Stimulated activated CD4-positive, alpha-beta T cell treated with anti-CD3 and anti-CD28 coated beads, Interleukin-15, amount 100 ng/mL, for 1 hour (primary cell): ENCODE measurements around the gene CPO.

Experiments used
- DNase-seq, 2 donors: peaks; one replicate each; pipeline ENCODE4 v3.0.0-alpha.2; 2020; ENCODE audit warnings: low read depth in 1 of 2, low spot score in 1 of 2

Gene CPO

GRCh38 chr2:206971805-206972204 lies 32.5 kb downstream of the CPO start:
- DNase-seq: no peak

DNA sequence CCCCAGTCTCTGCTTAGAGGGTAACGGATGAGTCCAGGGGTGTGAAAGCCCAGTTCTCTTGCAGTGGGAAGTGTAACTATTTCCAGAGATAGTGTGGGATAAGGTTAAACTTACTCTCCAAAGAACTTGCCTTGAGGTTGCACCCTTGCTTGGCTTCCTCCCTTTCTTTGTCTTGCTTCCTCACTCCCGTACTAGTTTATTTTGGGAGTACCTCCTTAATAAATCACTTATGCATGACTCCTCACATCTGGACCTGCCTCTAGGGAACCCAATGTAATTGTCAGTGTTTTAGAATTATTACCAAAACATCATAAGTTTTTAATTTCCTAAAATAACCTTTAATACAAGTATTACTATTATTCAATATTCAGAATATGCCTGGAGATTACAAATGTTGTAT lies 35.2 kb downstream of the CPO start:
- DNase-seq: no peak

DNA sequence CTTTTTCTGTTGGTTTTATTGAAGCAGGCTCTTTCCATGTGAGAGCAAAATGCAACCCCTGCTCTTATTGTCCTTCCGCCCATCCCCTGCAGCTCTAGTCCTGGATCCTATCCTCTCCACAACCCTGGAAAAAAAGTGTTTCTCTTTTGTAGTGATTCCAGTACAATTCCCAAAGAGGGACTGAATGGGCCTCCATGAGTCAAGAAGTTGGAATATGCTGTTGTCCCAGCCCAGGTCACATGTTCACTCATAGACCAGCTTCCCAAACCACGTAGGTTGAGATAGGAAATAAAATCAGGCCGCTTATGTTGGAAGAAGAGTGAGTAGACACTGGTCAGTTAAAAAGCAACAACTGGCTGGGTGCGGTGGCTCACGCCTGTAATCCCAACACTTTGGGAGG lies 39.4 kb downstream of the CPO start:
- DNase-seq: no peak

DNA sequence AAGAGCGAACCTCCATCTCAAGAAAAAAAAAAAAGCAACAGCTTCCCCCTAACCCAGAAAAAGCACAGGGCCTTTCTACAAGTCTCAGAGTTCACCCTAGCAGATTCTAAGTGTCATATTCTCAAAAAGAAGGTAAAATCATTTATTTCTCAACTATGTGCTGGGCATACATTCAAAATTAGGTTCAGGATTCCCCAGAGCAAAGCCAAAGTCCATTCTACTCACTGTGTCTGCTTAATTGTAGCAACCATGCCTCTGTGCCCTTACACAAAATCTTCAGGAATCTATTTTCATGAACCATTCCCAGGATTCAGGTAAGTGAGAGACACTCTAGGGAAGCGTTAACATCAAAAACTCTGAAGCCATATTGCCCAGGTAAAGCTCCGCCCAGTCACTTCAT lies 40.0 kb downstream of the CPO start:
- DNase-seq: no peak

GRCh38 chr2:206979922-206980321 lies 40.6 kb downstream of the CPO start:
- no peak for DNase-seq

DNA sequence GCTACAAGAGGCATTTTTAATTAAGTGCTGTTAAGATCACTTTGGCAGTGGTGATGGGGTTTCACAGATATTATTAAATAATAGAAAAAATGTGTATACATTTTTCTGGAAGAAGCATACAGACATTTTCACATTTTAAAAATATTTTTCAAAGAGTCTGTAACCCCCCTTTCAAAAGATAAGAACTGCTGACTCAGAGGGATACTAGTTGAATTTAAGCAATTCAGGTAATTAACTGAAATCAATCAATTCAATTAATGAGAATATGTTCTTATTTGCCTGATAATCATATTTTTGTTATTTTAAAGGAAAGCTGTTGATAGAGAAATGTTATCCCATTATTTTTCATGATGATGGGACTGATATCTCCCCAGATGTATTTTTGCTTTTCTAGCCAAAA lies 41.1 kb downstream of the CPO start:
- DNase-seq: no peak

GRCh38 chr2:206981086-206981674 lies 41.9 kb downstream of the CPO start:
- no peak for DNase-seq

GRCh38 chr2:206981739-206982340 lies 42.5 kb downstream of the CPO start:
- DNase-seq: peak in 1 of 2 donors; percentile 33

- no peak for DNase-seq
Observed at GRCh38 chr2:206982360-206982955, 43.1 kb downstream of the CPO start.

- no peak for DNase-seq
Observed at GRCh38 chr2:206983161-206983859, 44.0 kb downstream of the CPO start.

- no peak for DNase-seq
Observed at GRCh38 chr2:206984206-206984605, 44.9 kb downstream of the CPO start.

- no peak for DNase-seq
Observed at GRCh38 chr2:206986943-206987342, 47.6 kb downstream of the CPO start.

- no peak for DNase-seq
Observed at GRCh38 chr2:206987810-206988209, 48.5 kb downstream of the CPO start.

- DNase-seq: no peak
Observed at GRCh38 chr2:206988884-206989283, 49.6 kb downstream of the CPO start.

- no peak for DNase-seq
Observed at GRCh38 chr2:206989311-206989710, 50.0 kb downstream of the CPO start.

DNA sequence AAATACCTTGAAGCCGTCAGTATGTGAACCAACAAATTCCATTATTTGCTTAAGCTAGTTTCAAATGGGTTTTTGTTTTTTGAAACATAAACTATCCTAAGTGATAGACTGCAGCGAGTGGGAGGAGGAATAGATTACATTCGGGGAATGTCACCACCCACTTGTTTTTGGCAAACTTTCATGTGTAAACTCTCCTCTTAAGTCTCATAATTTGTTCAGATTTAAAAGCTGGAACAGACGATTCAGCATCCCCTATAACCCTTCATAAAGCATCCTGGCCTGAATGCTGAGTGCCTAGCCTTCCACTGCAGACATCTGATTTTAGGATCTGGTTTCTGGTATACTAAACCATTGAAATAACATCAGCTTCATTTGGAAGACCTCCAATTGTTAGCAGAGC lies 51.0 kb downstream of the CPO start:
- DNase-seq: no peak

DNA sequence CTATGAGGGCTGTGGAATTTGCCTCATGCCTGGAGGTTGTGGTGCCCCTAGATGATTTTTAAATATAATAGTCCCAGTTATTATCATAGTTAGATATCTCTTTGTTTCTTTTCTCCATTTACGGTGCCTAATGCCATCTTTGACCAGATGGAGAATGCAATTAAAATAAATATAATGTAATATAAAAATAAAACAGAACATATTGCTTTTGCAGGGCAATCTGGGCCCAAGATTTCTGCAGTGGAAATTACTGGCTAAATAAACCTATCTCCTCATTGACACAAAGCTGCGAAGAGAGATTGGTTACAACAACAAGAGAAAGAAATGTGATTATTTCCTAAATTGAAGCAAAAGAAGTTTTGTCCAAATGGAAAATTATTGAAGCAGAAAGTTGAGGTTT lies 51.8 kb downstream of the CPO start:
- DNase-seq: no peak

- no peak for DNase-seq
Observed at GRCh38 chr2:206993396-206993911, 54.1 kb downstream of the CPO start.

DNA sequence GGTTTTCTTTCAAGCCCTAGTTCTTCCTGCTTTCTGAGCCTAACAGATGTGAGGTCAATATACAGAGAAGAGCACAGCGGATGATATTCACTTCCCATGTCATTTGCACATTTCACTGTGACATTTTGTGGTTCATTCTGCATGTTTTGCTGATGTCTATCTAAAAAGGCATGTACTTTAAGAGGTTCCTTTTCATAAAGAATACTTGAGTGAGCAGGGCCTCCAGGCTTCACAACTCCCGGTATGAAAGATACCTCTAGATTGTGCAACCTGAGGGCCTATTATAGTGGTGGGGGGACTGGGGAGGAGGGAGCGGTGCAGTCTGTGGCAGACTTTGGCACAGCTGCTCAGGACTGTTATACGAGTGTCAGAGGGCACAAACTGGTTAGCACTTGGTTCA lies 54.6 kb downstream of the CPO start:
- no peak for DNase-seq

- no peak for DNase-seq
Observed at GRCh38 chr2:206996556-206997065, 57.3 kb downstream of the CPO start.

GRCh38 chr2:207008105-207008990 lies 69.0 kb downstream of the CPO start:
- DNase-seq: no peak
